ENCODE data around the gene TRPC4AP.

DNA sequence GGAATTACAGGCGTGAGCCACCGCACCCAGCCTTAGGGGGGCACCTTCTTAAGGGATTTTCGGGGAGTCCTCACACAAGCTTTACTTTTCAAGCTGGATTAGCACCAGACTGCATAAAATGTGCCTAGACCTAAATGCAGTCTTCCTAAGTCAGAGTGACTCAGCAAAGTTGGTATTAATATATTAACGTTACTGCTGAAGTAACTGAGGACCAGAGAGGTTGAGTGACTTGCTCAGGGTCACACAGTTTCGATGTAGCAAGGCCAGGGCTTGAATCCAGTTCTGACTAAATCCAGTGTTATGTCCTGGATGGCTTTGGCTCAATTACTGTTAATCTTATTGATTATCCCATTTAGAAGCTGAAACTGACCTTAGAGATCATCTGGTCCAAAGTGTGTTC, 41.1 kb upstream of the TRPC4AP start:
- TF ChIP-seq, protein P1, sequence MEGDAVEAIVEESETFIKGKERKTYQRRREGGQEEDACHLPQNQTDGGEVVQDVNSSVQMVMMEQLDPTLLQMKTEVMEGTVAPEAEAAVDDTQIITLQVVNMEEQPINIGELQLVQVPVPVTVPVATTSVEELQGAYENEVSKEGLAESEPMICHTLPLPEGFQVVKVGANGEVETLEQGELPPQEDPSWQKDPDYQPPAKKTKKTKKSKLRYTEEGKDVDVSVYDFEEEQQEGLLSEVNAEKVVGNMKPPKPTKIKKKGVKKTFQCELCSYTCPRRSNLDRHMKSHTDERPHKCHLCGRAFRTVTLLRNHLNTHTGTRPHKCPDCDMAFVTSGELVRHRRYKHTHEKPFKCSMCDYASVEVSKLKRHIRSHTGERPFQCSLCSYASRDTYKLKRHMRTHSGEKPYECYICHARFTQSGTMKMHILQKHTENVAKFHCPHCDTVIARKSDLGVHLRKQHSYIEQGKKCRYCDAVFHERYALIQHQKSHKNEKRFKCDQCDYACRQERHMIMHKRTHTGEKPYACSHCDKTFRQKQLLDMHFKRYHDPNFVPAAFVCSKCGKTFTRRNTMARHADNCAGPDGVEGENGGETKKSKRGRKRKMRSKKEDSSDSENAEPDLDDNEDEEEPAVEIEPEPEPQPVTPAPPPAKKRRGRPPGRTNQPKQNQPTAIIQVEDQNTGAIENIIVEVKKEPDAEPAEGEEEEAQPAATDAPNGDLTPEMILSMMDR (IDR thresholded peaks at IDR 0.05) = no peak
- TF ChIP-seq POLR2A (IDR thresholded peaks at IDR 0.05) = no peak

All from esophagus squamous epithelium (tissue), 4 donors.